Stimulated activated CD4-positive, alpha-beta T cell treated with anti-CD3 and anti-CD28 coated beads, Interleukin-12 subunit alpha, Interleukin-12 subunit beta, amount 100 ng/mL, for 48 hours (primary cell): ENCODE data around the gene PARPBP.
"Not testable (repeated sequence)": the region's sequence is repeated elsewhere in the genome, so short reads cannot be mapped to it uniquely, and the experiment has no call there.

Experiments used
- DNase-seq, 3 donors: peaks; one replicate each; pipeline ENCODE4 v3.0.0-alpha.2; 2020; ENCODE audit warnings: low read depth in 2 of 3, low spot score in 1 of 3

Gene PARPBP, protein sequence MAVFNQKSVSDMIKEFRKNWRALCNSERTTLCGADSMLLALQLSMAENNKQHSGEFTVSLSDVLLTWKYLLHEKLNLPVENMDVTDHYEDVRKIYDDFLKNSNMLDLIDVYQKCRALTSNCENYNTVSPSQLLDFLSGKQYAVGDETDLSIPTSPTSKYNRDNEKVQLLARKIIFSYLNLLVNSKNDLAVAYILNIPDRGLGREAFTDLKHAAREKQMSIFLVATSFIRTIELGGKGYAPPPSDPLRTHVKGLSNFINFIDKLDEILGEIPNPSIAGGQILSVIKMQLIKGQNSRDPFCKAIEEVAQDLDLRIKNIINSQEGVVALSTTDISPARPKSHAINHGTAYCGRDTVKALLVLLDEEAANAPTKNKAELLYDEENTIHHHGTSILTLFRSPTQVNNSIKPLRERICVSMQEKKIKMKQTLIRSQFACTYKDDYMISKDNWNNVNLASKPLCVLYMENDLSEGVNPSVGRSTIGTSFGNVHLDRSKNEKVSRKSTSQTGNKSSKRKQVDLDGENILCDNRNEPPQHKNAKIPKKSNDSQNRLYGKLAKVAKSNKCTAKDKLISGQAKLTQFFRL

DNA sequence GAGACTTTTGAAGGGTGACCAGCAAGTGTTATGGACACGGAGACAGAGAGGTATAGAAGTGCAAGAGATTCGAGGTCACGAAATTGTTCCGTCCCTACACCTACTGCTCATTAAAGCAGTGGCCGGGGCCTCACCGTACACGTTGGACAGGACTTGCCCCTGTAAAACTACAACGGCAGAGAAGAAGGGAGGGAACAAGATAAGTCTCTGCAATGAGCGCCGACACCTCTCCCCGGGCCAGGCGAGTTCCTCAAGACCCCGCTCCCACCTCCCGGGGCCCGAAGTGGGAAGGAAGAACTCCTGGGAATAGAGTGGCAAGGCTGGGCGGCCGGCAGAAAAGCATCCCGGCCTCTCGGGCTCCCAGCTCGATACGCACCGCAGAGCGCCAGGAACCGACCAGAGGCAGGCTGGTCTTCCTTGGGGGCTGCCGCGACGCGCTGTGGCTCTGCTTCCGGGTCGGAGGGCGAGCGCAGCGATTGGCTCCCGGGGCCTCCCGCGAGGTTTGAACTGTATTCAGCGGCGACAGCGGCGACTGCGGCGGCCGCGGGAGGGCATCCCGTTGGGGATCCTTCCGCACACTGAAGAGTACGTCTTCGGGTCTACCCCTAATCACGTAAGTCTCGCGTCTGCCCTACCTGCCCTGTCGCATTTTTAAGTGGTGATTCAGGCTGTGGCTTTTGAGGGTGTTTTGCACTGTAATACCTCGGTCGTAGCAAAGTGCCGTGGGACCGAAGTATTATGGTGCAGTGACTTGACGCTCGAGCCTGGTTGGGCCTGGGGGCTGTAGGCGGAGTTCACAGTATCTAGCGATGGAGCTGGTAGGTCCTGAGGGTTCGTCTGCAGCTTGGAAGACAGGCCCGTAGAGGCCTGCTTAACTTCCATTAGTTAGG is at the start of gene PARPBP, which contains the start of gene NUP37:
Gene PARPBP (plus strand): TSS at position 510 of the 890 bp plus-strand sequence. CDS start 3,706 bp downstream, outside the sequence.
Gene NUP37 (minus strand): TSS at position 441 of the 890 bp plus-strand sequence. CDS start 1,596 bp downstream, outside the sequence.
- DNase-seq, result peak; percentile 79 to 88 (median 87)

DNA sequence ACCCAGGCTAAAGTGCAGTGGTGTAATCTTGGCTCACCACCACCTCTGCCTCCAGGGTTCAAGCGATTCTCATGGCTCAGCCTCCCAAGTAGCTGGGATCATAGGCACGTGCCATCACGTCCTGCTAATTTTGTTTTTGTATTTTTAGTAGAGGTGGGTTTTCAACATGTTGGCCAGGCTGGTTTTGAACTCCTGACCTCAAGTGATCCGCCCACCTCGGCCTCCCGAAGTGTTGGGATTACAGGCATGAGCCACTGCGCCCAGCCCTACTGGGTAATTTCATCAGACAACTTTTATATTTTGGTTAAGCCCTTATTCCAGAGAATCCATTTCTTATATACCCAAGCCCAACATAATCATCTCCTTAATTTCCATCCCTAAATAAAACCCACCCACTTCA is 47.9 kb upstream of the PARPBP start:
- DNase-seq, result not testable (repeated sequence)

DNA sequence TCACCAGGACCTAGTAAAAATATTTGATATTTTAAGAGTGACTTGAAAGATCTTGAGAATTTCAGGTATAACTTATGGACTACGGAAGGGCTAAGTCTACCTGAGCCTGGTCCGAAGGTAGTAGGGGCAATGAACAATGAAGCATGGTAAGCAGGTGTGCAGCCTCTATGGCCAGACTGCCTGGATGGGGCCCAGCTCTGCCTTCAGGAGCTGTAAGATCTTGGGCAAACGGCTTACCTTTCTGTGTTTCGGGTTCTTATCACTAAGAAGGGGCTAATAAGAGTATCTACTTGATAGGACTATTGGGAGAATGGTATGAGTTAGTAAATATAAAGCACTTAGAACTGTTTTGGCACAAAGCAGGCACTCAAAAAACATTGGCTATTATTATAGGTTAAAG is 39.1 kb upstream of the PARPBP start:
- no peak for DNase-seq

DNA sequence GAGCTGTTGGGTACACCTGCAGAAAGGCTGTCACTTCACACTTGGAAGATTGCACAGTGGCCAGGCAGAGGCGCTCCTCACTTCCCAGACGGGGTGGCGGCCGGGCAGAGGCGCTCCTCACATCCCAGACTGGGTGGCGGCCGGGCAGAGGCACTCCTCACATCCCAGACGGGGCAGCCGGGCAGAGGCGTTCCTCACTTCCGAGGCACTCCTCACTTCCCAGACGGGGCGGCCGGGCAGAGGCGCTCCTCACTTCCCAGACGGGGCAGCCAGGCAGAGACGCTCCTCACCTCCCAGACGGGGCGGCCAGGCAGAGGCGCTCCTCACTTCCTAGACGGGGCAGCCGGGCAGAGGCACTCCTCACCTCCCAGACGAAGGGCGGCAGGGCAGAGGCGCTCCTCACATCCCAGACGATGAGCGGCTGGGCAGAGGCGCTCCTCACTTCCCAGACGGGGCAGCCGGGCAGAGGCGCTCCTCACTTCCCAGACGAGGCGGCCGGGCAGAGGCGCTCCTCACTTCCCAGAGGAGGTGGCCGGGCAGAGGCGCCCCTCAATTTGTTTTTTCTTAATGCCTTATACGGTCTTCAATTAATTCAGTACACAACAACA is 30.7 kb upstream of the PARPBP start:
- DNase-seq, result not testable (repeated sequence)

DNA sequence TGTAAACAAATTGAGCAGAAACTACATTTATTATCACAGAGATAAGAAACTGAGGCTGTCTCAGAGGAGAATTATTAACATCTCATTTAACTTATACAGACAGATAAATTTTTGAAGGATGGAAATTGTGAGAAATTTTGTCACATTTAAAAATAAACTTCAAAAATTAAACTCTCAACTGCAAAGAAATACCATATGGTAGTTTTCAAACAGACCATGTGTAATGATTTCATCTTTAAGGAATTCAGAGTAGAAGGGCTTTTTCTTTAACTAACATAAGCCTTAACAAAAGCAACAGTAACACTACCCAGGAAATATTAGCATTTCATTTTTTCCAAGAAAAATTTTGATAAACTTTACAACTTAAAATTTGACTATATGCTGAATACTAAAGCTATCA is 26.7 kb upstream of the PARPBP start:
- no peak for DNase-seq

DNA sequence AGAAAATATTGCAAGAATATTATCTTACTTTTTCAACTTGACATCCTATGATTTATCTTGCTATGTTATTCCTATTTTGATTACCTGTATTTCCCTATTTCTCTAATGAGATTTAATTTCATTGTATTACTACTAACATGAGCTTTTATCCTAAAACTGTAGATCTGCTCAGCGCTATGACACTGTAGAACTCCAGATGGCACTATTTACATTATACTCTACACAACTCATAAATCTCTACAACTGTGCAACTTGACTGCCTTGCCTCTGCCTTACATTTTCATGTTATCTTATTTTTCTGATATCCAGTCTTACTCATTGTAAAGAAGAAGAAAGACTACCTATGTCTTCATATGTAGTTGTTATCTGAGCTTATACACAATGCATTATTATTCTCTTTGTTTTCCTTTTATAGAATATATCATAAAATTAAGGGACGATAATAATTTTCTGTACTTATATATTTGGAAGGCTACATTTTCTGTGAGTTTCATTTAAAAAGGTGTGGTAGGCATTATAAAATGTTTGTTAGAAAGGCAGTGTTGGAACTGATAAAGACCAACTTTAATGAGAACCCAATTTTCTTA is 24.2 kb upstream of the PARPBP start:
- DNase-seq, result no peak

DNA sequence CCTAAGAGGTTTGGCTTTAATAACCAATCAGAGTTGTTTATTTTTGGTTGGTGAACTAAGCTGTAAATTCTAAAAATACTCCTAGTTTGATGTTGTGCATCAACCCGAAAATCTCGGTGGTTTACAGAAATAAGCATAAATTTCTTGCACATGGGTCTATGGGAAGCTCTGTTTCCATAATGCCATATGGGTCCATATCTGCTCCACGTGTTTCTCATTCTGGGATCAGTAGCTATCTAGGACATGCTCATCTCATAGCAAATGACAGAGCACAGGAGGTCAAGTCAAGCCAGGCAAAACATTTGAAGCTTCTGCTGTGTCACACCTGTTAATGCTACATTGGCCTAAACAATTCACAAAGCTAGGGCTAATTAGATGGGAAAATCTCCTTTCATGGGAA is 23.1 kb upstream of the PARPBP start:
- no peak for DNase-seq

DNA sequence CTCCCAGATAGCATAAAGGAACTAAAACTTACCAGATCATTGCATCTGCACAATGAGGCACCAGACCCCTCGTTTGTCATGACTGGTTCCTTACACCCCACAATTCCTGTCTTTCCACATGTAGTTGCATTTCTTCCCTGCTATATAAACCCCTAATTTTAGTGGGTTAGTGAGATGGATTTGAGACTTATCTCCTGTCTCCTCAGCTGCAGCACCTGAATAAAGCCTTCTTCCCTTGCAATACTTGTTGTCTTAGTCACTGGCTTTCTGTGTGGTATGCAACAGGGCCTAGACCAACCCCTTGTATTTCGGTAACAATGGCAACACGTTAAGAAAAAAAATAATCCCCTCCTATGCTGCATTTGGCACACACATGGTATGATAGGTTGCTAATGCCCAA is 13.1 kb upstream of the PARPBP start:
- DNase-seq, result no peak

DNA sequence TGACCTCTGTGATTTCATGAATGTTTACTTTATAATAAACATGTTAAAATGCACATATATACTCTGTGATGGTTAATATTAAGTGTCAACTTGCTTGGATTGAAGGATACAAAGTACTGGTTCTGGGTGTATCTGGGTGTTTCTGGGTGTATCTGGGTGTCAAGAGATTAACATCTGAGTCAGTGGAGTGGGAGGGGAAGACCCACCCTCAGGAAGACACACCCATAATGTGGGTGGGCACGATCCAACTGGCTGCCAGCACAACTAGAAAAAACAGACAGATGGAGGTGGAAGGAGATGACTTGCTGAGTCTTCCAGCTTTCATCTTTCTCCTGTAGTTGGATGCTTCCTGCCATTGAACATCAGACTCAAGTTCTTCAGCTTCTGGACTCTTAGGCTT is 12.0 kb upstream of the PARPBP start:
- DNase-seq, result no peak

DNA sequence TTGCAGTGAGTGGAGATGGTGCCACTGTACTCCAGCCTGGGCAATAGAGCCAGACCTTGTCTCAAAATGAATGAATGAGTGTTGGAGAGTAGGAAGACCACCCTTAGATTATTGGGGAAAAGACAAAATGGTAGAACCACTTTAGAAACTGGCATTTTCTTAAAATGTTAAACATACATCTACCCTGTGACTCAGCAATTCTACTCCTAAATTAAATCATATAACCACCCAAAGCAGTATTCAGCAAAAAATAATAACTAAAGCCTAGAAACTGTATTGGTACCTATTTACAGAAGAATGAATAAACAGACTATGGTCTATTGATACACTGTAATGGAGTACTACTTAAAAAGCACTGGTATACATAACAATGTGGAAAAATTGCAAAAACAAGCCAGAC is 9.2 kb upstream of the PARPBP start:
- no peak for DNase-seq

DNA sequence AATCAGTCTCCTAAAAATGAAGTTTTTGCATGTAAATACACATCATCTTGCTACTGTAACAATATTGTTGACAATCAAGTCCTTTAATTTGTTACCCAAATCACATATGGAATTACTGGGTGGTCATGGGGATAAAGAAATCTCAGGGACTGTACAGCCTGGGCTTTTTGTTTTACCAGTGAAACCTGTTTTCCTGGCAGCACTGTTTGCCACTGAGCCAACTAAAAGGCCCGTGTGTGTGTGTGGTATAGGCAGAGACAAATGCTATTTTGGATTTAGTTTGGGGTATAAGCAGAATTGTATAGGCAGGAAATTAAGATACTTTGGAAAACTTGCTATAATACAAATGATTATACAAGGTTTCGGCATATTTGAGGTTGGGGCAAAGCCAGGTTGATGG is 5.8 kb upstream of the PARPBP start:
- DNase-seq, result no peak

DNA sequence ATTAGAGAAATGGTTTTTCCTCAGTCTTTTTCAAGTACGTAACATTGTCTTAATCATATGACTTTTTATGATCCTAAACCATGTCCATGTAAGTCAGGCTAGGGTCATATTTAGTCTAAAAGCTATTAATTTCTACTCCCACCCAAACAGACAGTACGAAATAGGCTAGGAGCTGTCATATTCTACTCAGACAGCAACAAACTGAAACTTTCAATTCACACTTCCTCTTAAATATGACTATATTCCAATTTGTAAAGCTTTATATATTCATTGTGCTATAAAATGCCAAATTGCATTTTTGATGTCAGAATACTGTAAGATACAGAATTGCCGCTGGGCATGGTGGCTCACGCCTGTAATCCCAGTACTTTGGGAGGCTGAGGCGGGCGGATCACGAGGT is 3.6 kb upstream of the PARPBP start:
- DNase-seq, result no peak

DNA sequence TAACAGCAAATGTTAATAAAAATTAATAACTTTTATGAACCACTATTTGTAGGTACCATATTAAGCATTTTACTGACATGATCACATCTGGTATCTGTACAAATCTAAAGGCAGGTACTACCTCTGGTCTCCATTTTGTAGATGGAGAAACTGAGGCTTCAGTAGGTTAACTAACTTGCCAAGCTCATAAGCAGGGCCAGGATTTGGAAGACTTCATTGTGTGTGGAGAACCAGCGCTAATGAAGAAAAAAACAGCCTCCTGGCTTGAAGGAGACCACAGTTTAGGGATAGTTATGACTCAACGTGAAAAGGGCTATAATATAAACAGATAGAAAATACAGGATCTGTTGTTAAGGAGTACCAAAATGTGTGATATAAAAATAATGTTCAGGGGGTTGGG is 1.1 kb upstream of the PARPBP start:
- DNase-seq, result no peak

DNA sequence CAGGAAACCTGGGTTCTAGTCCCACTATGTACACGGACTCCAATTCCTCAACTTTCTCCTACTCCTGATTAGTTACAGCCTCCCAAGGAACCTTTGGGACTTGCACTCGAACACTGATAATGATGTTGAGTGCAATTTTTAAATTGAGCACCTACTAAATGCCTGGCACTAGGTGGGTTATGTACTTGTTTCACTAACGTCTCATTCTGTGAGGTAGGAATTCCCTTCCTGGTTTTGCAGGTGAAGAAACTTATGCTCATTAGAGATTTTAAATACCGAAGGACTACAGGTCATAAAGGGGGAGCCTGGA is 536 bp downstream of the PARPBP start:
- DNase-seq, result no peak

DNA sequence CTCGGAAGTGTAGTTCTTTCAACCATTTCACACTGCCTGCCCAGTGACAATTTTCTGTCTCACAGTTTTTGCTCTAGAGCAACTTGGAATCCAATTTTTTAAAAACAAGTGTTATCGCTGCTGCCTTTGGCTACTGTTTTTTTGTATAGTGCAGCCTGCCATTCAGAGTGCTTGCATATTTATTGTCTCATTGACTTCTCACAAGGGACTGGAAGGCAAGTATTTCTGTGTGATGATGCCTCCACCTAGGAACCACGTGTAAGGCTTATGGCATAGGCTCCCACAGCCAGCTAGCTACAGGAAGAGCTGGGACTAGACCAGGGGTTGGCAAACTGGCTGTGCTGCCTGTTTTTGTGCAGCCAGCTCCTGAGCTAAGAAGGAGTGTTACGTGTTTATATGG is 903 bp downstream of the PARPBP start:
- no peak for DNase-seq

DNA sequence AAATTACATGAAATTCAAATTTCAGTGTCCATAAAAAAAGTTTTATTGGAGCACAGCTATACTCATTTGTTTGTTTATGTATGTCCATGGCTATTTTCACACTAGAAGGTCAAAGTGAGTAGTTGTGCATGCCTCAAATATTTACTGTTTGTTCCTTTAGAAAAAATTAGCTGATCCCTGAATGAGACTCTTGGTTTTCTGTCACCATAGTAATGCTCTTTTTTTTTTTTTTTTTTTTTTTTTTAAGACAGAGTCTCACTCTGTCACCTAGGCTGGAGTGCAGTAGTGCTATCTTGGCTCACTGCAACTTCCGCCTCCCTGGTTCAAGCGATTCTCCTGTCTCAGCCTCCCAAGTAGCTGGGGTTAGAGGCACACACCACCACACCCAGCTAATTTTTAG is 1.3 kb downstream of the PARPBP start:
- not testable (repeated sequence) for DNase-seq

DNA sequence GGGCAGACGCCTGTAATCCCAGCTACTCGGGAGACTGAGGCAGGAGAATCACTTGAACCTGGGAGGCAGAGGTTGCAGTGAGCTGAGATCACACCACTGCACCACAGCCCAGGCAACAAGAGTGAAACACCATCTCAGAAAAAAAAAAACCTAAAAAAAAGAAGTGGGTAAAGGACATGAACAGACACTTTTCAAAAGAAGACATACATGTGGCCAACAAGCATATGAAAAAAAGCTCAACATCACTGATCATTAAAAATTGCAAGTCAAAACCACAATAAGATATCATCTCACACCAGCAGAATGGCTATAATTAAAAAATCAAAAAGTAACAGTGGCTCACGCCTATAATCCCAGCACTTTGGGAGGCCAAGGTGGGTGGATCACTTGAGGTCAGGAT is 10.7 kb downstream of the PARPBP start:
- DNase-seq, result not testable (repeated sequence)

DNA sequence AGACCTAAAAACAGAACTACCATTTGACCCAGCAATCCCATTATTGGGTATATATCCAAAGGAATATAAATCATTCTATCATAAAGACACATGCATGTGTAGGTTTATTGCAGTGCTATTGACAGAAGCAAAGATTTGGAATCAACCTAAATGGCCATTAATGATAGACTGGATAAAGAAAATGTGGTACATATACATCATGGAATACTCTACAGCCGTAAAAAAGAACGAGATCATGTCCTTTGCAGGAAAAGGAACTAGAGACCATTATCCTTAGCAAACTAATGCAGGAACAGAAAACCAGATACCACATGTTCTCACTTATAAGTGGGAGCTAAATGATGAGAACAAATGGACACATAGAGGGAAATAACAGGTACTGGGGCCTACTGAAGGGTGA is 11.5 kb downstream of the PARPBP start:
- not testable (repeated sequence) for DNase-seq

DNA sequence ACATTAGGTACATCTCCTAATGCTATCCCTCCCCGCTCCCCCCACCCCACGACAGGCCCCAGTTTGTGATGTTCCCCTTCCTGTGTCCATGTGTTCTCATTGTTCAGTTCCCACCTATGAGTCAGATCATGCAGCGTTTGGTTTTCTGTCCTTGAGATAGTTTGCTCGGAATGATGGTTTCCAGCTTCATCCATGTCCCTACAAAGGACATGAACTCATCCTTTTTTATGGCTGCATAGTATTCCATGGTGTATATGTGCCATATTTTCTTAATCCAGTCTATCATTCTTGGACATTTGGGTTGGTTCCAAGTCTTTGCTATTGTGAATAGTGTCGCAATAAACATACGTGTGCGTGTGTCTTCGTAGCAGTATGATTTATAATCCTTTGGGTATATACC is 17.6 kb downstream of the PARPBP start:
- not testable (repeated sequence) for DNase-seq

DNA sequence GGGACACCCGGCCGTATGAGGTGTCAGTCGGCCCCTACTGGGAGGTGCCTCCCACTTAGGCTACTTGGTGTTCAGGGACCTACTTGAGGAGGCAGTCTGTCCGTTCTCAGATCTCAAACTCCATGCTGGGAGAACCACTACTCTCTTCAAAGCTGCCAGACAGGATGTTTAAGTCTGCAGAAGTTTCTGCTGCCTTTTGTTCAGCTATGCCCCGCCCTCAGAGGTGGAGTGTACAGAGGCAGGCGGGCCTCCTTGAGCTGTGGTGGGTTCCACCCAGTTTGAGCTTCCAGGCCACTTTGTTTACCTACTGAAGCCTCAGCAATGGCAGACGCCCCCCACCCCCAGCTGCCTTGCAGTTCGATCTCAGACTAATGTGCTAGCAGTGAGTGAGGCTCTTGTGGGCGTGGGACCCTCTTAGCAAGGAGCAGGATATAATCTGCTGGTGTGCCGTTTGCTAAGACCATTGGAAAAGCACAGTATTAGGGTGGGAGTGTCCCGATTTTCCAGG is 22.9 kb downstream of the PARPBP start:
- DNase-seq, result not testable (repeated sequence)

DNA sequence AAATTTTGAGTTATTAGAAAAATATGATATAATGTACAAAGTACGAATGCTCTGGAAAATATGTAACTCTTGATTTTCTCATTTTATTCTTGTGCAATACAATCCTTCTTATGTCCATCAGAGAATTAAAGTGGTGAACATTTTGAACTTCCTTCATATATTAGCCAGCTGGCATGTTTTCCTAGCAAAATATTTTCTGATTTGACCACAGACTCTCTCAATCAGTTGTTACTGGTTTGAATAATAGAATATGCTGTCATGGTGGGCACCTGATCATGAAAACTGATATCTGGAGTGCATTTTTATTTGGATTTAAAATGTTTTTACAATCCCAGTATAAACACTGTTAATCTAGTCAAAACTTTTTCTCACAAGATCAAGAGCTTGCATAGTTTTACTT is 24.2 kb downstream of the PARPBP start:
- DNase-seq, result no peak
